ENCODE data around the gene SLC24A3.

GRCh38 chr20:19335916-19336315, 123.5 kb downstream of the SLC24A3 start:
- TF ChIP-seq, protein P1, sequence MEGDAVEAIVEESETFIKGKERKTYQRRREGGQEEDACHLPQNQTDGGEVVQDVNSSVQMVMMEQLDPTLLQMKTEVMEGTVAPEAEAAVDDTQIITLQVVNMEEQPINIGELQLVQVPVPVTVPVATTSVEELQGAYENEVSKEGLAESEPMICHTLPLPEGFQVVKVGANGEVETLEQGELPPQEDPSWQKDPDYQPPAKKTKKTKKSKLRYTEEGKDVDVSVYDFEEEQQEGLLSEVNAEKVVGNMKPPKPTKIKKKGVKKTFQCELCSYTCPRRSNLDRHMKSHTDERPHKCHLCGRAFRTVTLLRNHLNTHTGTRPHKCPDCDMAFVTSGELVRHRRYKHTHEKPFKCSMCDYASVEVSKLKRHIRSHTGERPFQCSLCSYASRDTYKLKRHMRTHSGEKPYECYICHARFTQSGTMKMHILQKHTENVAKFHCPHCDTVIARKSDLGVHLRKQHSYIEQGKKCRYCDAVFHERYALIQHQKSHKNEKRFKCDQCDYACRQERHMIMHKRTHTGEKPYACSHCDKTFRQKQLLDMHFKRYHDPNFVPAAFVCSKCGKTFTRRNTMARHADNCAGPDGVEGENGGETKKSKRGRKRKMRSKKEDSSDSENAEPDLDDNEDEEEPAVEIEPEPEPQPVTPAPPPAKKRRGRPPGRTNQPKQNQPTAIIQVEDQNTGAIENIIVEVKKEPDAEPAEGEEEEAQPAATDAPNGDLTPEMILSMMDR (IDR thresholded peaks at IDR 0.05), result no peak
- TF ChIP-seq ZFX (IDR thresholded peaks at IDR 0.05; ENCODE audit: borderline replicate concordance), result no peak
